Mucosa of descending colon (tissue), 3 donors: ENCODE measurements around the gene SMC1B. TPM values are rescaled to one million over a fixed set of nuclear protein-coding genes. Genes with fewer than 3 reads are reported as not detected.
"Not testable (repeated sequence)": the region's sequence is repeated elsewhere in the genome, so short reads cannot be mapped to it uniquely, and the experiment has no call there.

Source experiments
- ATAC-seq: fragments of 200-7000 bp; cut with Tn5 transposase; one replicate; pipeline ENCODE4 v1.9.1; 2020; ENCODE audit warnings: mild to moderate bottlenecking, moderate library complexity
- DNase-seq, 3 donors: peaks; one replicate each; pipeline ENCODE4 v3.0.0-alpha.2; 2020
- H3K36me3 ChIP-seq: fragments of 200-600 bp; one replicate; pipeline ENCODE4 v1.8.0; 2021; ENCODE audit warnings: low read depth, mild to moderate bottlenecking
- H3K4me1 ChIP-seq: fragments of 200-600 bp; one replicate; pipeline ENCODE4 v1.8.0; 2021; ENCODE audit warnings: low read depth, mild to moderate bottlenecking
- H3K4me3 ChIP-seq: fragments of 200-600 bp; one replicate; pipeline ENCODE4 v1.8.0; 2021; ENCODE audit warnings: mild to moderate bottlenecking
- H3K9me3 ChIP-seq: fragments of 200-600 bp; one replicate; pipeline ENCODE4 v1.8.0; 2021; ENCODE audit warnings: mild to moderate bottlenecking
- intact Hi-C, 2 donors: fragments of 100-400 bp; cut with DNase I in 1 of 2; cut with micrococcal nuclease in 1 of 2; formaldehyde crosslinking; loops; one replicate each; pipeline versions ENCODE4 v1.11.0 to v1.11.1; 2022; cut with DNase I, micrococcal nuclease
- total RNA-seq, 3 donors: library from RNA; stranded (reverse); fragmentation: NEBNext Ultra II Directional in 2 of 3; extraction: Animal tissue kit (Norgen Biotek cat#: 25700) in 2 of 3; gene quantifications; one replicate each; pipeline versions ENCODE4 v1.2.1 to v1.2.4, GENCODE V29; 2021 to 2023
- TF ChIP-seq, protein P1 (sequence below): fragments of 200-600 bp; IDR thresholded peaks from one replicate; pipeline ENCODE4 v1.8.0; 2022; ENCODE audit warnings: antibody characterized with exemption, mild to moderate bottlenecking
- donor health status: DM: no; HTN: no; CAD: no; lungs with moderate emphysema.
- donor health status: DM: no; HTN: no; CAD: no.
- donor health status: DM: no; HTN: yes; CAD: no.

SMC1B gene
- total RNA-seq, 3 donors from 2014 or later, result not detected

DNA sequence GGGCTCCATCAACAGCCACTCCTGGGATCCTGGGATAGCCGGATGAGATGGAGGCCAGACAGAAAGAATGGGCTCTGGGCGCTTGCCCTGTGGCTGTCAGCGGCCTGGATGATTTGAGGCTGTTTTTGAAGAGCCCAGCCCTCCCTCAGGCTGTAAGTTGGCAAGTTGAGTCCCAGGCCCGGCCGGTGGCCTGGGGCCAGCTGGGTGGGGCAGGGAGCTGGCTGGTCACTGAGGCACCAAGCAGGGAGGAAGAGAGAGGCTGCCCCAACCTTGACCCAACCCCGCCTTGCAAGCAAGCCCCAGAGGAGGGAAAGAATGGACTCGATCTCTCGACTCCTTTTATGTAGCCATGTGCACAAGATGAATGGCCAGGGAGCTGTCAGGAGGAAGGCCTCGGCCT is 35.0 kb upstream of the SMC1B start:
- no peaks in the 10 kb centered on the region for H3K4me1 ChIP-seq
- ATAC-seq, result peak; percentile 9
- intact Hi-C loops, result loop anchor here in 1 of 2 donors (5.0 kb wide), 1 partner anchor 104 kb away; no protein-coding TSS in a partner anchor
- no peak overlapping the region for H3K4me3 ChIP-seq
- H3K9me3 ChIP-seq, result no peaks in the 10 kb centered on the region
- TF ChIP-seq, protein P1, sequence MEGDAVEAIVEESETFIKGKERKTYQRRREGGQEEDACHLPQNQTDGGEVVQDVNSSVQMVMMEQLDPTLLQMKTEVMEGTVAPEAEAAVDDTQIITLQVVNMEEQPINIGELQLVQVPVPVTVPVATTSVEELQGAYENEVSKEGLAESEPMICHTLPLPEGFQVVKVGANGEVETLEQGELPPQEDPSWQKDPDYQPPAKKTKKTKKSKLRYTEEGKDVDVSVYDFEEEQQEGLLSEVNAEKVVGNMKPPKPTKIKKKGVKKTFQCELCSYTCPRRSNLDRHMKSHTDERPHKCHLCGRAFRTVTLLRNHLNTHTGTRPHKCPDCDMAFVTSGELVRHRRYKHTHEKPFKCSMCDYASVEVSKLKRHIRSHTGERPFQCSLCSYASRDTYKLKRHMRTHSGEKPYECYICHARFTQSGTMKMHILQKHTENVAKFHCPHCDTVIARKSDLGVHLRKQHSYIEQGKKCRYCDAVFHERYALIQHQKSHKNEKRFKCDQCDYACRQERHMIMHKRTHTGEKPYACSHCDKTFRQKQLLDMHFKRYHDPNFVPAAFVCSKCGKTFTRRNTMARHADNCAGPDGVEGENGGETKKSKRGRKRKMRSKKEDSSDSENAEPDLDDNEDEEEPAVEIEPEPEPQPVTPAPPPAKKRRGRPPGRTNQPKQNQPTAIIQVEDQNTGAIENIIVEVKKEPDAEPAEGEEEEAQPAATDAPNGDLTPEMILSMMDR, result no peak
- no peaks in the 10 kb centered on the region for H3K36me3 ChIP-seq
- DNase-seq, result peak in 2 of 3 donors; percentile 29 to 44

DNA sequence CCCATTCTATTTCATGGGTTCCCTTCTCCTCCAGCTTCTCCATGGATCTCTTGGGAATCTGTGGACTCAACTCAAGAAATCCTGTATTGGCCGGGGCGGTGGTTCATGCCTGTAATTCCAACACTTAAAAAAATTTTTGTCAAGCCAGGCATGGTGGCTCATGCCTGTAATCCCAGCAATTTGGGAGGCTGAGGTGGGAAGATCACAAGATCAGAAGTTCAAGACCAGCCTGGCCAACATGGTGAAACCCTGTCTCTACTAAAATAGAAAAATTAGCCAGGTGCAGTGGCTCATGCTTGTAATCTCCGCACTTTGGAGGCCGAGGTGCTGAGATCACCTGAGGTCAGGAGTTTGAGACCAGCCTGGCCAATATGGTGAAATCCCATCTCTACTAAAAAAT is 34.2 kb upstream of the SMC1B start:
- H3K36me3 ChIP-seq, ATAC-seq, DNase-seq, H3K4me3 ChIP-seq, H3K4me1 ChIP-seq, H3K9me3 ChIP-seq: not testable (repeated sequence)
- intact Hi-C loops, result loop anchor here in 1 of 2 donors (5.0 kb wide), 1 partner anchor 105 kb away; no protein-coding TSS in a partner anchor

DNA sequence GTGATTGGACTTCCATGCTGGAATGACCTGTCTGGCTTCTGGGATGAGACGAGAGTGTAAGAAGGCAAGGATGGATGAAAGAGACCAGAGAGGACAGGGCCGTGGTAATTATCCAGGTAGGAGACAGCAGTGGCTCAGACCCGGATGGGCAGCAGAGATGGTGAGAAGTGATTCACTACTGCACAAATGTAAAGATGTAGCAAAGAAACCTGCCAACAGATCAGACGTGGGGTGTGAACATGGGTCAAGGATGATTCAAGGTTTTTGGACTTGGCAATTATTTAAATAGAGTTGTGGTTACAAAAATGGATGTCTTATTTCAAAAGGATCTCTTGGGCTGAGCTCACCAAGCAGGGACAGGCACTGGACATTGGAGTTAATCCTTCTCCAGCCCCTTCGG is 32.8 kb upstream of the SMC1B start:
- intact Hi-C loops, result loop anchor here in 1 of 2 donors (5.0 kb wide), 1 partner anchor 106 kb away; no protein-coding TSS in a partner anchor
- no peak for ATAC-seq
- TF ChIP-seq, protein P1, result no peak
- Histone ChIP-seq H3K36me3 (no peaks in the 10 kb centered on the region), H3K4me1 (peaks cover 1% of the 10 kb centered on the region), H3K4me3 (no peak overlapping the region), H3K9me3 (no peaks in the 10 kb centered on the region)
- DNase-seq, result no peak

DNA sequence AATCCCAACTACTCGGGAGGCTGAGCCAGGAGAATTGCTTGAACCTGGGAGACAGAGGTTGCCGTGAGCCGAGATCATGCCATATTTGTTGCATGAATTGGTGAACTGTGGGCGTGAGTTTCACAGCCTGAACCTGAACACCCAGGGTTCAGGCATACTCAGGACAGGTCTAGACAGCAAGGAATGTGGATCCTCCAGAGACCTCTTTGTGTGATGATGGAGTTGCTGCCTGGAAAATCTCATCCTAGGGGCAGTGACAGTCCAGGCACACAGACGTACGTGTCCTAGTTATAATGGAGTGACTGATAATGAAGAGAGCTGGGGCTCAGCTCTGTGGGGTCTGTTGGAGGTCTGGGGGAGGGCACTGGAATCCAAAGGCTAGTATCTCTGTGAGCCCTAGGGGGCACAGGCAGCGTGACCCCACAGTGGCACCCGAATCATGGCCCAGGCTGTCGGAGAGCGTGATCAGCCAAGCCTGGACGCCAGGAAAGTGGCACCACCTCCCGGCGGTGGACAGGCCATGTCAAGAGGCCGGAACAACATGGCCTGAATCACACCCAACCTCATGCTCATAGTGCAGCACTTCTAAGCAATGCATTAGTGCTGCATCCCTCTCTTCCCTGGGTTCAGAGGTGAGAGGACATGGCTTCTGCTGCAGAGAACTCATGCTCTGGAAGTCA is 31.8 kb upstream of the SMC1B start:
- intact Hi-C loops, result loop anchor here in 1 of 2 donors (5.0 kb wide), 1 partner anchor 107 kb away; no protein-coding TSS in a partner anchor
- Histone ChIP-seq H3K36me3 (no peaks in the 10 kb centered on the region), H3K4me3 (no peak overlapping the region), H3K9me3 (no peaks in the 10 kb centered on the region), H3K4me1 (peaks cover 5% of the 10 kb centered on the region)
- TF ChIP-seq, protein P1, result no peak
- ATAC-seq, result no peak
- DNase-seq, result no peak

DNA sequence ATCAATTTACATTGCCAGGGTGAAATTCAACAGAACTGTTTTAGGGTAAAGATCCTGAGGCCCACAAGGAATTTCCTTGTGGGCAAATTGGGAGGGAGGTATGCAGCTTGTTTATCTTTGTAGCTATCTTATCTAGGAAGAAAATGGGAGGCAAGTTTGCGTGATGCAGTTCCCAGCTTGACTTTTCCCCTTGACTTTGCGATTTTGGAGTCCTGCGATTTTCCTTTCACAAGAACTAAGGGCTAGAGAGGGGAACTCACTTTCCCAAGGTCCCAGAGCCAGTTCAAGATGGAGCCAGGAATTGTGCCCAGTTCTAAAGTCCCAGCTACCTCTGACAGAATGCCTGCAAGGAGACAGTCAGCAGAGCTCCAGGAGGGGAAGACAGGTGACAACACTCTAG is 30.8 kb upstream of the SMC1B start:
- Histone ChIP-seq H3K9me3 (no peaks in the 10 kb centered on the region), H3K36me3 (no peaks in the 10 kb centered on the region), H3K4me3 (no peak overlapping the region), H3K4me1 (peaks cover 5% of the 10 kb centered on the region)
- DNase-seq (no peak), ATAC-seq (no peak)
- intact Hi-C loops, result no loop called here
- TF ChIP-seq, protein P1, result no peak

DNA sequence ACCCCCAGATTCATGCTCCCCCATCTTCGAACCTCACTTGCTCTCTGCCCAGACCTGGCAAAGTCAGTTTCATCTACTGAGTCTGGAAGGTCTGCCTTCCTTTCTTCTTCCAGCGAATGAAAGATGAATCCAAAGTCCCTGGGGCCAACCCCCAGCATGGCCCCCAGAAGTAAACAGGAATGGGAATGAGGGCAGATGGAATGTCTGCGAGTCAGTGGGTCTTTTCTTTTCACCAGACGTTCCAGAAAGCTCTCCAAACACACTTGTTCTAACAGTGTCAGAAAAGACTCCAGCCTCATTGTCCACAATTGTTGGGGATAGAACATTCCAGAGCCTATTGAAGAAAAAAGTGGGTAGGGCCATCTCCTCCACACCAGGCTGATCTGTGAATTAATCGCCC is 28.7 kb upstream of the SMC1B start:
- ATAC-seq (no peak), DNase-seq (no peak)
- Histone ChIP-seq H3K4me3 (no peak overlapping the region), H3K36me3 (no peaks in the 10 kb centered on the region), H3K9me3 (no peaks in the 10 kb centered on the region), H3K4me1 (peaks cover 5% of the 10 kb centered on the region)
- TF ChIP-seq, protein P1, result no peak
- intact Hi-C loops, result no loop called here
